Lower leg skin (tissue), 3 donors: ENCODE data around the gene TEX264.

Source experiments
- POLR2A ChIP-seq, 2 donors: fragments of 450-650 bp; IDR thresholded peaks; one replicate each; pipeline ENCODE4 v1.6.1; 2016 to 2017; ENCODE audit warnings: antibody characterized with exemption in 2 of 2, mild to moderate bottlenecking in 1 of 2, moderate library complexity in 1 of 2
- TF ChIP-seq, protein P1 (sequence below), 3 donors: fragments of 450-650 bp; IDR thresholded peaks; one replicate each; pipeline ENCODE4 v1.5.1; 2016; ENCODE audit warnings: antibody characterized with exemption in 3 of 3, mild to moderate bottlenecking in 3 of 3, moderate library complexity in 2 of 3

DNA sequence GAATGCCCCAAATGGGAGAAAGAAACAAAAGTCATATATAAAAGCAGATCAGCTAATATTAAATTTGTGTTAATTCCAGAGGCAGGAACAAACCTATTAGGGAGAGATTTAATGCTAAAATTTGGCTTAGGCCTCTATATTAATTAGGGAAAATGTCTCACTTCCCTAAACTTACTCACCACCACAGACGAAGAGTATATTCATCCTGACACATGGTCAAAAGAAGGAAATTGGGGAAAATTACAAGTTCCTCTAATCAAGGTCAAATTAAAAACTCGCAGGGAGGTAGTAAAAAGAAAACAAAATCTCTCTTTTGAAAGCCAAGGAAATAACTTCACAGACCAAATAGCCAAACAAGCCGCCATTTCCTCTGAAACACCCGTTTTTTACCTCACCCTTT, 68.1 kb downstream of the TEX264 start:
- TF ChIP-seq, protein P1, sequence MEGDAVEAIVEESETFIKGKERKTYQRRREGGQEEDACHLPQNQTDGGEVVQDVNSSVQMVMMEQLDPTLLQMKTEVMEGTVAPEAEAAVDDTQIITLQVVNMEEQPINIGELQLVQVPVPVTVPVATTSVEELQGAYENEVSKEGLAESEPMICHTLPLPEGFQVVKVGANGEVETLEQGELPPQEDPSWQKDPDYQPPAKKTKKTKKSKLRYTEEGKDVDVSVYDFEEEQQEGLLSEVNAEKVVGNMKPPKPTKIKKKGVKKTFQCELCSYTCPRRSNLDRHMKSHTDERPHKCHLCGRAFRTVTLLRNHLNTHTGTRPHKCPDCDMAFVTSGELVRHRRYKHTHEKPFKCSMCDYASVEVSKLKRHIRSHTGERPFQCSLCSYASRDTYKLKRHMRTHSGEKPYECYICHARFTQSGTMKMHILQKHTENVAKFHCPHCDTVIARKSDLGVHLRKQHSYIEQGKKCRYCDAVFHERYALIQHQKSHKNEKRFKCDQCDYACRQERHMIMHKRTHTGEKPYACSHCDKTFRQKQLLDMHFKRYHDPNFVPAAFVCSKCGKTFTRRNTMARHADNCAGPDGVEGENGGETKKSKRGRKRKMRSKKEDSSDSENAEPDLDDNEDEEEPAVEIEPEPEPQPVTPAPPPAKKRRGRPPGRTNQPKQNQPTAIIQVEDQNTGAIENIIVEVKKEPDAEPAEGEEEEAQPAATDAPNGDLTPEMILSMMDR (IDR thresholded peaks at IDR 0.05) = no peak
- TF ChIP-seq POLR2A (IDR thresholded peaks at IDR 0.05) = no peak
